Measurements from ENCODE around the gene NMNAT1.
"Not testable (repeated sequence)": the region's sequence is repeated elsewhere in the genome, so short reads cannot be mapped to it uniquely, and the experiment has no call there.

NMNAT1 gene

DNA sequence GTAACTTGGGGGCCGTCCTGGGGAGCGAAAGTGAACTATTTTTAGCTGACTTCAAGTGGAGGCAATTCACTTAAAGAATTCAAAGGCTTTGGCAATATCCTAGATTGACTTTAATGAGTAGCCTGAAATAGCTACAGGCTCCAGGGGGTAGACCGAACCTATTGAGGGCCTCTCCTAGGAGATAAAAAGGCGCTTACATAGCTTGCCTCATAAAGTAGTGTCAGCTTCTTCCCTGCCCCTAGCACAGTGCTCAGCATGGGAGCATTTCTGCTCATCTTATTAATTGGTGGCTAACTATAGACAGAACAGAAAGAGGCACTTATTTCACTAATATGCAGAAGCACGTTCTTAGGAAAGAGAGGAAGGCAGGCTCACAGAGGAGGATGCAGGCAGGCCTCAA lies 20.9 kb upstream of the NMNAT1 start:
- no peak for DNase-seq

DNA sequence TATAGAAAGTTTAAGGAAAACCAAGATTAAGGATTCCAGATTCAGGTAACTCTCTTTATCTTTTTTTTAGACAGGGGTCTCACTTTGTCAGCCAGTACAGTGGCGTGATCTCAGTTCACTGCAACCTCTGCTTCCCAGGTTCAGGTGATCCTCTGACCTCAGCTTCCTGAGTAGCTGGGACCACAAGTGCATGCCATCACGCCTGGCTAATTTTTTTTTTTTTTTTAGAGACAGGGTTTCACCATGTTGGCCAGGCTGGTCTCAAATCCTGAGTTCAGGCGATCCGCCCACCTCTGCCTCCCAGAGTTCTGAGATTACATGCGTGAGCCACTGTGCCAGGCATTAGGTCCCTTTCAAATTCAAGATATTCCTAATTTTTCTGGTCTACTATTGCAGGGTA lies 16.0 kb upstream of the NMNAT1 start:
- DNase-seq, result no peak

DNA sequence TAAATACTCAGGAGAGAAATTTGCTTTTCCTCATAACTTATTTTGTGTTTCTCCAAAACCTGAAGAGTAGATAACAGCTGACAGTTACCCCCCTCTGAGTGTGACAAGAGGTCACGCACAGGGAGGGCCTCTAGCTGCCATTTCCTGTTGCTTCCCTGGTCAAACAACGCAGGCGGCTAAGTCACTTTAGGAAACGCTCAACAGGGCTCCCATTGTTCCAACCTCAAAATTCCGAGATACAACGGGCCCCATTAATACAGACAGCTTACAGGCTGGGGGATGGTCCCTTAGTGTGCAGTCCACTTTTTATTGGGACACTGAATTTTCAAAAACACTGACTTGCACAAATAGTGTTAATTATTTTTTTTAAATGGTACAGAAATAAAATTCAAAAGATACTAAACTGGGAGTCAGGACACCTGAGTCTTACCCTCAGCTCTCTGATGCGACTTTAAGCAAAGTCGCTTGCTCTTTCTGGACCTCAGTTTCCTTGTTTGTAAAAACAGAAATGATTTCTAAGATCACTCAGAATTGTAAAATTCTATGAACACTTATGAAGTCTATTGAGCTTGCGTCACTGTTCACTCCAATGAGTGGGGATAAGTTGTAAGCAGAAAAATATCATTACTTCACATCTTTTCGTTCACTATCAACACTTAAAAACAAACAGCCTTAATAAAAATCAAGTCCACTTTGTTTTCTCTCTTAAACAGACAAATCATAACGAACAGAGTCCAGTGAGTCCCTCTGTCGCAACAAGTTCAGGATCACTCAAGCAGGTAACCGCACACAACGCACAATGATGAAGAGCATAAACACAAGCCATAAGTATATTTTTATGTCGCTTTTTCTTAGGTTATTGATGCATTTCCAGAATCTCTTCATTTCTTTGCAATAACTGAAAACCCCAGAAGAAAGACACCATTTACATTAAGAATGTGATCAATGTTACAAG lies 13.6 kb upstream of the NMNAT1 start:
- no peak for DNase-seq

DNA sequence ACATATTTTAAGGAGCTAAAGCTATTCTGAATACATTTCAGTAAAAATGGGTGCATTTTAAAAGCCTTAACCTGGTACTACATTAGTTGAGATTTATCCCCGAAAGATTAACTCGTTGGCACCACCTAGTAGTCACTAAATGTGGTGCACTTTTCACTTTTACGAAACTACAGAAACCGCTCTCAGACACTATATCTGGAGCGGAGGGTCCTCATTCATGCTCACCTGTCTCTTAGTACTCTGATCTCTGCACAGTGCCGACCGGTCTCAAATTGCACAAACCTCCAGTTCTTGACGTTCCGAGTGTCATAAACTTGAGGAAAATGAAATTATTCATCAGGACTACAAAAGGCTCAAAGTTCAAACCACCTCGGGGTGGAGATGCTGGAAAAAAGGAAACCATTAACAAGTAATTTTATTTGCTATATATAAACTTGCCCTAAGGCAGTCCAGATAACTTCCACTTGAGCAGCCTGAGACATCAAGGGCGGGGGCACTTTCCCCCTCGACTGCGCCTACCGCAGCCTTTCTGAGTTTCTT lies 806 bp upstream of the NMNAT1 start:
- no peak for DNase-seq

DNA sequence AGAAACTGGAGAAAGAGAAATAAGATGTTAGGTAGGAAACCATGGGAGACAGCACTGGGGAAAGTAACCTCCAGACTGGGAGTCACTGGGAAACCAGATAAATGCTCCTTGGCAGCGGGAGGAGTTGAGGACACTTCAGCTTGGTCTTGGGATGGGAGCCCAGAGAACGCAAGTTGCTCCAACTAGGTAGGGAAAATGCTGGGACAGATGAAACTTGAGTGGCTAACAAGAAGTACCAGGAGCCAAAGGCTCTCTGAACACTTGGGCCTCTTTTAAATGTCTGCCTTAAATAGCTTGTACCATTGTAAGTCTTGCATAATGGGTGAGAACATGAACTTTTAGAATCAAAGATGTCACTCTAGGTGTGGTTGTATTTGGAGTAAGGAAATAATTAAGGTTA lies 3.0 kb downstream of the NMNAT1 start:
- no peak for DNase-seq

DNA sequence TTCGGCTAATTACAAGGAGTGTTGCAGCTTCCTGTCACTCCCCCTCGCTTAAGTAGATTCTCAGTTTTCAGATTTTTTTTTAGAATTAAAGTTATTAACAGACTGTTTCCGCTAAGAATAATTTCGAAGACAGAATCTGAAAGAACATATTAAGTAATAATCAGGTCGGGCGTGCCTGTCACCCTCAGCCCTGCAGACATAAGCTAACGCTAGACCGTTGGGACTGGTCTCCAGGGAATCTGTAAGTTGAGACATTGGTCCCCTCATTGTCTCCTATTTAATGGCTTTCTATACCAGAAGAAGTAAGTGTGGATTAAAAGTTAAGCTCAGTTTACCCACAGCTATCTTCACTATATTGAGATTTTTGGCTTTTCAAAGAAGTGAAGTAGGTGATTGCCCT lies 14.5 kb downstream of the NMNAT1 start:
- DNase-seq, result no peak

DNA sequence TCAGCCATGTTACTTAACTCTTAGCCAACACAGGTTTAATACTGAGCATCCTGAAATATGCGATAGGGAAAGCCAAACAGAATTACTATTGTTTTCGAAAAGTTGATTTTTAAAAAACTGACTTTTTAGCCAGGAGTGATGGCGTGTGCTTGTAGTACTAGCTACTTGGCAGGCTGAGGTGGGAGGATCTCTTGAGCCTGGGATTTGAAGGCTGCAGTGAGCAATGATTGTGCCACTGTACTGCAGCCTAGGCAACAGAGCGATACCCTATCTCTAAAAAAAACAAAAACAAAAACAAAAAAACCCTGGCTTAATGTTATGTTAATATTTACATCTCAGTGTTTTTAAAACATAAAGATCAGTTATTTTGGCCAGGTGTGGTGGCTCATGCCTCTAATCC lies 16.7 kb downstream of the NMNAT1 start:
- no peak for DNase-seq

DNA sequence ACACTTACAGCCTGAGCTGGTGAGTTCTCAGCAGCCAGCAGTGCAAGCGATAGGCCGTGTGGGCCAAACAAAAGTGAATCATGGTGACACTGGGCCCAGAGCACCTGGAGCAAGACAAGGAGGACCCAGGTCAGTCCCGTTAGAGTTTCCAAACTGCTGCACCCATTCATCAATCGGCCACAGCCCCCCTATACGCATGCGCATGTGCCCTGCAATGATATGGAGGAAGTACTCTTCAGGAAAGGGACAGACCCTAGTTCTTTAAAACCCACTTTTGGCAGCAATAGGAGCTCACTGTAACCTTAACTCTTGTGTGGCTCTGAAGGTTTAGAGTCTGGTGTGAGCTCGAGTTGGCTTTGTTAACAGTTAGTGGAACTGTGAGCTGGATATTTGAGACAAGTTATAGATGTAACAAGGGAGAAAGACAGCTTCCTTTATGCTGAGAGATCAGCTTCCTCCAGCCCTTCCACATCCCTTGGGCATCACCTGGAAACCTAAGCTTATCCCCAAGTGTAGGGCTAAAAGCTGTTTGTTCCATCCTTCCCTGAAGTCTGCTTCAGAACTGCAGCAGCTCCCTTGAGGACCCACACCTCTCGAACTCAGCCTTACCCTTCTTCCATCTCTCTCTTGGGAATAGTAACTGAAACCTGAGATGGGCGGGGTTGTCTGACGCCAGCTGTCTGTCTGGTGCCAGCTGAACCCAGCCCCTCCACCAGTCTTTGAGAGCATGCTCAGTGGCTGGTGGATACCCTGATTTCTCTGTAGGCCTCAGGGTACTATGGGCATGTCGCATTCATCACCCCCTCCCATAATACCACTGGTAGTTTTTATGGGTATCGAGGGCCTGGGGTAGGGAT lies 17.7 kb downstream of the NMNAT1 start:
- no peak for DNase-seq

DNA sequence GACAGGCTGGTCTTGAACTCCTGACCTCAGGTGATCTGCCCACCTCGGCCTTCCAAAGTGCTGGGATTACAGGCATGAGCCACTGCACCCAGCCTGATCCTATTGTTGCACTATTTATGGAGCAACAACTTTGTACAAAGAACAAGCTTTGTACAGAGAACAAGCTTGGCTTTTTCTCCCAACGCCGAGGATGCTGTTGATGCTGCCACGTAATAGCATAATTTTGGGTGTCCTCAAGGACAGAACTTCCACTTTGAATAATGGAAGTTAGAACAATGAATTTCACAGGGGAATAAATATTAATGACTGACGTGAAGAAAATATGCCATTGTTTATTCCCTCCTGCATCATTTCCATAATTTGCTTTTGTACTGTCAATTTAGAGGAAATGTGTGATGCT lies 41.0 kb downstream of the NMNAT1 start:
- no peak for DNase-seq

DNA sequence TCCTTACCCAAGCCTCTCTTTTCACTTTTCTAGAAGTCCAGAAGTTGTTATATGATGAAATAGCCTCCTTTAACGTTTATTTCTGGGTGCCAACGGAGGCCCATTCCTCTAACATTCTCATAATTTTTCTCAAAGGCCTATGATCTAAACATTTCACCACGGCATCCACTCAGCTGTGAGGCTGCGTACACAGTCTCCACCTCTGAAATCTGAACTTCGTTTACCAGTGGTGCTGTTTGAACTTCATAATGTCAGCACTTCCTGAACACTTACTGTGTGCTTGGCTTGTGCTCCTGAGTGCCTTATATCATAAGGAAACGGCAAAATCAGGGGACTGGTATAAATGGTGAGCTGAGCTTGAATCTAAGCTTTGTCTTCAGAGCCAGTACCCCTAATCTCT lies 41.7 kb downstream of the NMNAT1 start:
- DNase-seq, result no peak

DNA sequence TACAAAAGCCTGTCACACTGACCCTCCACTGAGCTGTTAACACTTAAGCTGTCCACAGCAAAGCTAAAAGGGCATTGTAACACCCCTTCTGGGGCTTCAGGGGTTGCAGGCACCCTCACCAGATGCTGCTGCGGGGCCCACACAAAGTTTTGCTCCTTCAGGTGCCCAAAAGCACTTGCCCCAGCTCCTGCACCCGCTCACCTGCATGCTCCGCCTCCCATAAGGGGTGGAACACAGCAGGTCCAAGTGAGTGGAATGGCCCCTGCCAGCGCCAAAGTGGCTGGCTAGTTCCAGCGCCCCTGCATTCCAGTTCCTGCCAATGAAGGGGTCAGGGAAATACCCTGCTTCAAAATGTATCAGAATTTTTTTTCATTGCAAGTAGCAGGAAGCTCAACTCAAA lies 46.5 kb downstream of the NMNAT1 start:
- no peak for DNase-seq

DNA sequence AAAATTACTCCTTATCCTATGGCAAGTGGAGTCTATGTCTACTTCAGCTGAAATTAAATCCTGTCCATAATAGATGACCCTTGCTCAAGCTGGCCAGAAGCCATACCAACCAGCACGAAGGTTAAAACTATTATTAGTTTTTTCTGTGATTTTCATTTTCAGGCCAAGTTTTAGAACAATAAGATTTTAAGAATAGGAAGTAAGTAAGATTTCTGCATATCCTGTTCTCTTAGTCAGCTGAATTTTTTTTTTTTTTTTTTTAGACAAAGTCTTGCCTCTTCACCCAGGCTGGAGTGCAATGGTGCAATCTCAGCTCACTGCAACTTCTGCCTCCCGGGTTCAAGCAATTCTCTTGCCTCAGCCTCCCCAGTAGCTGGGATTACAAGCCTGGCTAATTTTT lies 47.7 kb downstream of the NMNAT1 start:
- no peak for DNase-seq

DNA sequence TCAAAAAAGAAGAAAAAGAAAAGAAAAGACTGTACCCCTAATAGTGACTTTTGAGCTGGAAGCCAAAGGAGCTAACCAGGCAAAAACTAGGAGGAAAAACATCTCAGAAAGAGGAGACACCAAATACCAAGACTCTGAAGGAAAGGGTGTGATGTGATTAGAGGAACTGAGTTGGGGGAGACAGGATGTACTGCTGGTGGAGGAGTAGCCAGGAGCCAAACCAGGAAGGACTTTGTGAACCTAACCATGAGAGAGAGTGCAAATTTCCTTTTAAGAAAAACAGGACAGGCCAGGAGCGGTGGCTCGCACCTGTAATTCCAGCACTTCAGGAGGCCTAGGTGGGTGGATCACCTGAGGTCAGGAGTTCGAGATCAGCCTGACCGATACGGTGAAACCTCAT lies 49.6 kb downstream of the NMNAT1 start:
- no peak for DNase-seq

DNA sequence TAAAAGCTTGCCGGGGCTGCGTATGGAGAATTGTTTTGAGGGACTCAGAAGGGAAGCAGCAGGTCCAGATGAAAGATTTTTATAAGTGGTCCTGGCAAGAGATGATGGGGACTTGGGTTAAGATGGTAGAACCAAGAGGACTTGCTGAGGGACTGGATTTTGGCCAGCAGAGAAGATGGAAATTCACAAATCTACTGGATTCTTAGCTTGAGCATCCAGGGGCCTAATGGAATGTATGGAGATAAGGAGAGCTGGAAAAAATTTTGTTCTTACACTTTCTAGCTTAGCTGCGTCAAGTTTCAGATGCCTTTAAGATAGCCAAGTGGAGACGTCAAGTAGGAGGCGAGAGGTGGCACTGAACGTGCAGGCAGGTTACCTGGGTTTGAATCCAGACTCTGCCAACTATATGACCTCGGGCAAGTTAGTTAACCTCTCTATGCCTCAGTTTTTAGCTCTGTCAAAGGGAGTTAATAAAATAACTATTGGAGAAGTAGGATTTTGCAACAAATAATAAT lies 50.3 kb downstream of the NMNAT1 start:
- DNase-seq, result no peak

DNA sequence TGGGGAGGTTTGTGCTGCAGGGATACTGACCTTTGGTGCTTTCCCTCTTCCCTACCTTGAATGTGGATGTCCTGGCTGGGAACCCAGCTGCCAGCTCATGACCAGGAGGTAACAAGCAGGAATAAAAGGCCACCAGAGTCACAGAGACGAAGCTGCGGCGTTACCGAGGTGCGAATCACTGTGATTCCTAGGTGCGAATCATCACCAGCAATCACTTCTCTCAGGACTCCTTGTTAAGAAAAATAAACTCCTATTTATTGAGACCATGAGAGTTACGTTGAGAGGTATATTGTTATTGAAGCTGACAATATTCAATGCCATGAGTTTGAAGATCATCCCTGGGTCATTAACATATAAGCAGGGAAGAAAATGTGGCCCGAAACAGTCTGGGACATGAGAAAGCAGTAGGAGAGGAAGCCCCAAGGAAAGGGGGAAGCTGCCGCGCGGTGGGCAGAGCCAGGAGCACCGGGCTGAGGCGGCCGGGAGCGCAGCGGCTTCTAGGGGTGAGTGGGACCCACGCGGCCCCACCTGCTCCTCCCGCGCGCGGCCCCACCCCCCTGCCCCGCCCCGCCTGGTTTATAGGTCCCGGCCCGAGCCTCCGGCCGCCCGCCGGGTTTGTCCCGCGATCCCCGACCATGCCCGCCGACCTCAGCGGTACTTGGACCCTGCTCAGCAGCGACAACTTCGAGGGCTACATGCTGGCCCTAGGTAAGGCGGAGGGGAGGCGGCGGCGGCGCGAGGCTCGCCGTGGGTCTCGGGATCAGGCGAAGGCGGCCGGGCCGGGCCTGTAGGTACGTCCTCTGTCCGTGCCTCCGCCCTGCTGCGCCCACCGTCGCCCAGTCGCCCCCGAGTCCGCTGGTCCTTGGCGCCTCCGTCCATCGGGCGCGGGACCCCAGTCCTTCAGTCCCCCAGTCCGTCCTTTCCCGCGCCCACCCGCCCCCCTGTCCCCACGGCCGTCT lies 53.6 kb downstream of the NMNAT1 start, which contains the start of gene RBP7:
Gene RBP7 (plus strand): TSS at position 605 of the 959 bp plus-strand sequence. CDS start 31 bp downstream, at position 636.
- DNase-seq, result no peak

DNA sequence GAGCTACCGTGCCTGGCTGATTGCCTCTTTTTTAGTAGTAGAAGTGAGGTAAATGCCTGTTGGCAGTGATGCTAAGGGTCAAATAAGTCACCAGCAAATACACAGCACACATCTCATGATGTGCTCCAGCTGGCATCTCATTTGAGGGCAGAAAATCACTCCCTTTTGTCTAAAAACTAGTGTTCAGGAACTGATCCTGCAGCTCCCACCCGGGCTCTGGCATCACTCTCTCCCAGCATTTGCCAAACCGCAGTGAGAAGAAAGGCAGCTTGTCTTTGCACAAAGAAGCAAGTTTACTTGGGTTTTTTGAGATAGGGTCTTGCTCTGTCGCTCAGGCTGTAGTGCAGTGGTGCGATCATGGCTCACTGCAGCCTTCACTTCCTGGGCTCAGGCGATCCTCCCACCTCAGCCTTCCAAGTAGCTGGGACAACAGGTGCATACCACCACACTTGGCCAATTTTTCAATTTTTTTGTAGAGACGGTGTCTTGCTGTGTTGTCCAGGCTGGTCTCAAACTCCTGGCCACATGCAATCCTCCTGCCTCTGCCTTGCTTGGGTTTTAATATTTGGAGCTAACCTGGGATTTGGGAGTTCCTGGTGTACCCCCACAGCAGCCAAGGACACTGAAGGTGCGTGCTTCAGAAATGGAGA lies 57.9 kb downstream of the NMNAT1 start:
- no peak for DNase-seq

DNA sequence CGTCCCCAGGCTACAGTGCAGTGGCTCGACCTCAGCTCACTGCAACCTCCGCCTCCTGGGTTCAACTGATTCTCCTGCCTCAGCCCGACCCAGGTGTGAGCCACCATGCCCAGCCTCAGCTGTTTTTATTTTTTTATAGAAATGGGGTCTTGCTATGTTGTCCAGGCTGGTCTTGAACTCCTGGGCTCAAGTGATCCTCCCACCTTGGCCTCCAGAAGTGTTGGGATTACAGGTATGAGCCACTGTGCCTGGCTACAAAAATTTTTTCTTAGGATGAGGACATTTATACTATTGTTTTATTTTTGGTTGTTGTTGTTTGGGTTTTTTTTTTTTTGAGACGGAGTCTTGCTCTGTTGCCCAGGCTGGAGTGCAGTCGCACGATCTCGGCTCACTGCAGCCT lies 62.0 kb downstream of the NMNAT1 start:
- not testable (repeated sequence) for DNase-seq

DNA sequence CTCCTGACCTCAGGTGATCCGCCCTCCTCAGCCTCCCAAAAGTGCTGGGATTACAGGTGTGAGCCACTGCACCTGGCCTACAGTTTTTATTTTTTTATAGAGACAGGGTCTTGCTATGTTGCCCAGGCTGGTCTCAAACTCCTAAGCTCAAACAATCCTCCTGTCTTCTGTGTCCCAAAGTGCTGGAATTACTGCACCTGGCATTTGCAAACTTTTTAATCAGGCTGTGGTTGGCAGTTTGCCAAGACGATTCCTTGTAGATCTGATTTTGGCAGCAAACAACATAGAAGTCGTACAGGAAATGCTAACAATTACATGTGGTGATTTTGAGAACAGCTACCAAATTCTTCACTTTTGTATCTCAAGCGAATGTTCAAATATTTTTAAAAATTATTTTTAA lies 63.9 kb downstream of the NMNAT1 start:
- DNase-seq, result no peak

DNA sequence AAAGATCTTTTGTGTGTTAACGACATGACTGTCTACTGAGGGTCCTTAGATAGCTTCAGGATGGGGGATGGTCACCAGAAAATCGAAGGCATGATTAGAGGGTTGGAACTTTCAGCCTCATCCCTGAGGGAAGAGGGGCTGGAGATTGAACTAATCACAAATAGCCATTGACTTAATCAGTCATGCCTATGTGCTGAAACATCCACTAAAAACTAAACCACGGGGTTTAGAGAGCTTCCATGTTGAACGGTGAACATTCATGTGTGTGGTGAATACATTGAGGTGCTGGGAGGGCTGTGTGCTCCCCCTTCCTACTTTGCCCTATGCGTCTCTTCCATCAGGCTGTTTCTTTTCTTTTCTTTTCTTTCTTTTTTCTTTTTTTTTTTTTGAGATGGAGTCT lies 70.7 kb downstream of the NMNAT1 start:
- no peak for DNase-seq

DNA sequence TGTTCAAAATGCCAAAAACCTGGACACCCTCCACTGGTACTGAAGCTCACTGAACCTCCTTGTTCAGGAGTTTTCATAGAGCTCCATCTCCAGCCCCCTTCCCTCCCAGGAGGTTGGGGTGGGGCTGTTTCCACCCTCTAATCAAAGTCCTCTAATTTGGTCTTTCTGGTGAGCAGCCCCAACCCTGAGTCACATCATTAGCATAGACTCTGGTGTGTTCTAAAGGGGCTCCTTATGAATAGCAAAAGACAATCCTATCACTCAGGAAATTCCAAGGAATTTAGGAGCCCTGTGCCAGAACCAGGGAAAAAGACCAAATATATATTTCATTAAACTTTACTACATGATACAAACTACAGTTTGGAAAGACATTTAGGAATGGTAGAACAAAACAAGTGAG lies 76.3 kb downstream of the NMNAT1 start:
- no peak for DNase-seq

DNA sequence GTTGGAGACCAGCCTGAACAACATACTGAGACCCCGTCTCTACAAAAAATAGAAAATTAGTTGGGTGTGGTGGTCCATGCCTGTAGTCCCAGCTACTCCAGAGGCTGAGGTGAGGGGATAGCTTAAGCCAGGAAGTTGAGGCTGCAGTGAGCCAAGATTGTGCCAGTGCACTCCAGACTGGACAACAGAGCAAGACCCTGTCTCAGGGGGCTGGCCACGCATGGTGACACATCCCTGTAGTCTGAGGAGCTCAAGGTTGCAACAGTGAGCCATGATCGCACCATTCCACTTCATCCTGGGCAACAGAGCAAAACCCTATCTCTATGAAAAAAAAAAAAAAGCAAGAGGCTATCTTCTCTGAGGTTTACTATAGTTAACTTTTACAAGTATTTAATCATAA lies 76.8 kb downstream of the NMNAT1 start:
- no peak for DNase-seq

DNA sequence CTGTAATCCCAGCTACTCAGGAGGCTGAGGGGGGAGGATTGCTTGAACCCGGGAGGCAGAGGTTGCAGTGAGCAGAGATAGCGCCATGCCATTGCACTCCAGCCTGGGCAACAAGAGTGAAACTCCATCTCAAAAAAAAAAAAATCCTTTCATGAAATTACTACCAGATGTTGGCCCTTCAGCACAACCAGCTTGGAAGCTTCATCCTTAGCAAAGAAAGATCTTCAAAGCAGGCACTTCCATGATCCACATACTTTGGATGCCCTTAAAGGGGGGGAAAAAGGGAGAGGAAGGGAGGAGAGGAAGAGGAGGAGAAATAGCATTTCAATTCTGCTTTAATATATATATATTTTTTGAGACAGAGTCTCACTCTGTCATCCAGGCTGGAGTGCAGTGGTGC lies 77.4 kb downstream of the NMNAT1 start:
- DNase-seq, result not testable (repeated sequence)
